SK-N-SH treated with all-trans-retinoic acid at 6 μM for 48 hours (cell line): ENCODE results near the gene FAM161A.

Experiments used
- ATAC-seq: fragments of 200-7000 bp; cut with Tn5 transposase; 3 replicates; pipeline ENCODE4 v1.9.1; 2020; ENCODE audit warnings: mild to moderate bottlenecking, moderate library complexity
- ARNTL ChIP-seq: fragments of 450-650 bp; formaldehyde crosslinking; IDR thresholded peaks from 2 replicates; pipeline ENCODE4 v1.5.0; 2020; ENCODE audit warnings: low read depth, mild to moderate bottlenecking, moderate library complexity, borderline replicate concordance
- CSDC2 ChIP-seq: fragments of 250-450 bp; sonication (Bioruptor Pico); IDR thresholded peaks from 2 replicates; pipeline ENCODE4 v1.5.0; 2020; ENCODE audit warnings: mild to moderate bottlenecking, moderate library complexity
- ISL1 ChIP-seq: fragments of 250-450 bp; sonication (Bioruptor Pico); IDR thresholded peaks from 2 replicates; pipeline ENCODE4 v2.1.2; 2022; ENCODE audit warnings: mild to moderate bottlenecking, moderate library complexity
- POU6F1 ChIP-seq: fragments of 250-450 bp; sonication (Bioruptor Pico); IDR thresholded peaks from 2 replicates; pipeline ENCODE4 v1.8.0; 2021; ENCODE audit warnings: low read depth, mild to moderate bottlenecking, moderate library complexity, borderline replicate concordance
- PPARA ChIP-seq: fragments of 250-450 bp; sonication (Bioruptor Pico); IDR thresholded peaks from 2 replicates; pipeline ENCODE4 v1.5.0; 2020; ENCODE audit warnings: mild to moderate bottlenecking, borderline replicate concordance
- RARB ChIP-seq: fragments of 250-450 bp; sonication (Bioruptor Pico); IDR thresholded peaks from 2 replicates; pipeline ENCODE4 v1.8.0; 2021; ENCODE audit warnings: mild to moderate bottlenecking, moderate library complexity
- SNAI2 ChIP-seq: fragments of 250-450 bp; sonication (Bioruptor Pico); IDR thresholded peaks from 2 replicates; pipeline ENCODE4 v1.5.0; 2020; ENCODE audit warnings: mild to moderate bottlenecking, moderate library complexity
- TCF4 ChIP-seq: fragments of 250-450 bp; sonication (Bioruptor Pico); IDR thresholded peaks from 2 replicates; pipeline ENCODE4 v1.8.0; 2021; ENCODE audit warnings: mild to moderate bottlenecking, moderate library complexity, borderline replicate concordance
- ZC3H10 ChIP-seq: fragments of 250-450 bp; sonication (Bioruptor Pico); IDR thresholded peaks from 2 replicates; pipeline ENCODE4 v1.5.1; 2021; ENCODE audit warnings: mild to moderate bottlenecking, moderate library complexity
- ZFP3 ChIP-seq: fragments of 250-450 bp; sonication (Bioruptor Pico); IDR thresholded peaks from 2 replicates; pipeline ENCODE4 v1.5.0; 2020; ENCODE audit warnings: mild to moderate bottlenecking, moderate library complexity
- ZNF565 ChIP-seq: fragments of 450-650 bp; formaldehyde crosslinking; conservative IDR thresholded peaks from 2 replicates; pipeline ENCODE4 v1.5.0; 2020; ENCODE audit warnings: low read depth, mild to moderate bottlenecking, moderate library complexity
- ZNF70 ChIP-seq: fragments of 450-650 bp; formaldehyde crosslinking; IDR thresholded peaks from 2 replicates; pipeline ENCODE4 v1.5.0; 2020; ENCODE audit warnings: mild to moderate bottlenecking, moderate library complexity
- TF ChIP-seq, protein P1 (sequence below): fragments of 250-450 bp; sonication (Bioruptor Pico); IDR thresholded peaks from 2 replicates; pipeline ENCODE4 v1.5.1; 2021; ENCODE audit warnings: mild to moderate bottlenecking, moderate library complexity
- TF ChIP-seq, protein P2 (sequence below): fragments of 250-450 bp; sonication (Bioruptor Pico); IDR thresholded peaks from 2 replicates; pipeline ENCODE4 v1.8.0; 2020; ENCODE audit warnings: mild to moderate bottlenecking, moderate library complexity, borderline replicate concordance
- TF ChIP-seq, protein P3 (sequence below): fragments of 250-450 bp; sonication (Bioruptor Pico); IDR thresholded peaks from 2 replicates; pipeline ENCODE4 v1.5.0; 2020; ENCODE audit warnings: mild to moderate bottlenecking, moderate library complexity

Gene FAM161A, protein sequence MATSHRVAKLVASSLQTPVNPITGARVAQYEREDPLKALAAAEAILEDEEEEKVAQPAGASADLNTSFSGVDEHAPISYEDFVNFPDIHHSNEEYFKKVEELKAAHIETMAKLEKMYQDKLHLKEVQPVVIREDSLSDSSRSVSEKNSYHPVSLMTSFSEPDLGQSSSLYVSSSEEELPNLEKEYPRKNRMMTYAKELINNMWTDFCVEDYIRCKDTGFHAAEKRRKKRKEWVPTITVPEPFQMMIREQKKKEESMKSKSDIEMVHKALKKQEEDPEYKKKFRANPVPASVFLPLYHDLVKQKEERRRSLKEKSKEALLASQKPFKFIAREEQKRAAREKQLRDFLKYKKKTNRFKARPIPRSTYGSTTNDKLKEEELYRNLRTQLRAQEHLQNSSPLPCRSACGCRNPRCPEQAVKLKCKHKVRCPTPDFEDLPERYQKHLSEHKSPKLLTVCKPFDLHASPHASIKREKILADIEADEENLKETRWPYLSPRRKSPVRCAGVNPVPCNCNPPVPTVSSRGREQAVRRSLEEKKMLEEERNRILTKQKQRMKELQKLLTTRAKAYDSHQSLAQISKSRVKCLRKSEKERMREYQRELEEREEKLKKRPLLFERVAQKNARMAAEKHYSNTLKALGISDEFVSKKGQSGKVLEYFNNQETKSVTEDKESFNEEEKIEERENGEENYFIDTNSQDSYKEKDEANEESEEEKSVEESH

DNA sequence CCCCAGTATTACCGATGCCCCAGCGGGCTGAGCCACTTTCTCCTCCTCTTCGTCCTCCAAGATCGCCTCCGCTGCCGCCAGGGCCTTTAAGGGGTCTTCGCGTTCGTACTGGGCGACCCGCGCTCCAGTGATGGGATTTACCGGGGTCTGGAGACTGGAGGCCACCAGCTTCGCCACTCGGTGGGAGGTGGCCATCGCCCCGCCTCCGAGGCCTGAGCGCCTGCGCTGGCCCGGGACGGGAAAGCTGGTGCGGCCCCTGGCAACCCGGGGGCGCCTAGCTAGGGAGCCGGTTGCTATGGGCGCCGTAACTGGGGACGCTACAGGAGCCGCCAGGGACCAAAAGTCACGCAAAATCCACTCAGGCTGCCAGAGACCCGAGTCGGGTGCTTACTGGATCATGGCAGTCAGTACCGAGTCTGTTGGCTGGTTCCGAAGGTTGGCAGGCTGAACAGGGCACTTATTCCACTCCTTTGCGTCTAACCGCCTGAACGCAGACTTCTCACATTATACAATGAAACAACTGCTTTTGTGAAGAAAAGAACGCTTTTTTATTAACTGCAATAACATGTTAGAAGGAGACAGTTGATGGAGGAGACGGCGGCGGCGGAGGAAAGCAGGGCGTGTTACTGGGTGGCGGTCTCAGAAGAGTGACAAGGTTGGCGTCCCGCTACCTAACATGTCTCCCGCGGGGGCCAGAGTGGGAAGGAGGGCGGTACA lies at the start of gene FAM161A:
FAM161A (minus strand) TSS at position 214 of the 717 bp plus-strand sequence; CDS start at position 195, 19 bp downstream.
- ATAC-seq: peak; percentile 91
- no peak for TF ChIP-seq CSDC2
- peak; percentile 80 for TF ChIP-seq ZNF70 (CRISPR knock-in tag)

- TF ChIP-seq, protein P1, sequence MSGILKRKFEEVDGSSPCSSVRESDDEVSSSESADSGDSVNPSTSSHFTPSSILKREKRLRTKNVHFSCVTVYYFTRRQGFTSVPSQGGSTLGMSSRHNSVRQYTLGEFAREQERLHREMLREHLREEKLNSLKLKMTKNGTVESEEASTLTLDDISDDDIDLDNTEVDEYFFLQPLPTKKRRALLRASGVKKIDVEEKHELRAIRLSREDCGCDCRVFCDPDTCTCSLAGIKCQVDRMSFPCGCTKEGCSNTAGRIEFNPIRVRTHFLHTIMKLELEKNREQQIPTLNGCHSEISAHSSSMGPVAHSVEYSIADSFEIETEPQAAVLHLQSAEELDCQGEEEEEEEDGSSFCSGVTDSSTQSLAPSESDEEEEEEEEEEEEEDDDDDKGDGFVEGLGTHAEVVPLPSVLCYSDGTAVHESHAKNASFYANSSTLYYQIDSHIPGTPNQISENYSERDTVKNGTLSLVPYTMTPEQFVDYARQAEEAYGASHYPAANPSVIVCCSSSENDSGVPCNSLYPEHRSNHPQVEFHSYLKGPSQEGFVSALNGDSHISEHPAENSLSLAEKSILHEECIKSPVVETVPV (CRISPR knock-in tag): no peak
- TF ChIP-seq POU6F1 (CRISPR knock-in tag): no peak
- no peak for TF ChIP-seq RARB
- ATAC-seq: no peak
Observed at GRCh38 chr2:61900281-61900680, 46.4 kb upstream of the FAM161A start.

- peak; percentile 79 for ATAC-seq
- TF ChIP-seq, protein P2, sequence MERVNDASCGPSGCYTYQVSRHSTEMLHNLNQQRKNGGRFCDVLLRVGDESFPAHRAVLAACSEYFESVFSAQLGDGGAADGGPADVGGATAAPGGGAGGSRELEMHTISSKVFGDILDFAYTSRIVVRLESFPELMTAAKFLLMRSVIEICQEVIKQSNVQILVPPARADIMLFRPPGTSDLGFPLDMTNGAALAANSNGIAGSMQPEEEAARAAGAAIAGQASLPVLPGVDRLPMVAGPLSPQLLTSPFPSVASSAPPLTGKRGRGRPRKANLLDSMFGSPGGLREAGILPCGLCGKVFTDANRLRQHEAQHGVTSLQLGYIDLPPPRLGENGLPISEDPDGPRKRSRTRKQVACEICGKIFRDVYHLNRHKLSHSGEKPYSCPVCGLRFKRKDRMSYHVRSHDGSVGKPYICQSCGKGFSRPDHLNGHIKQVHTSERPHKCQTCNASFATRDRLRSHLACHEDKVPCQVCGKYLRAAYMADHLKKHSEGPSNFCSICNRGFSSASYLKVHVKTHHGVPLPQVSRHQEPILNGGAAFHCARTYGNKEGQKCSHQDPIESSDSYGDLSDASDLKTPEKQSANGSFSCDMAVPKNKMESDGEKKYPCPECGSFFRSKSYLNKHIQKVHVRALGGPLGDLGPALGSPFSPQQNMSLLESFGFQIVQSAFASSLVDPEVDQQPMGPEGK (CRISPR knock-in tag): no peak
- TF ChIP-seq ZNF70 (CRISPR knock-in tag) (no peak), ZC3H10 (no peak), ZFP3 (no peak), ARNTL (CRISPR knock-in tag) (no peak), TCF4 (no peak), ZNF565 (CRISPR knock-in tag) (no peak), POU6F1 (CRISPR knock-in tag) (no peak), SNAI2 (CRISPR knock-in tag) (no peak), PPARA (CRISPR knock-in tag) (no peak), ISL1 (no peak), CSDC2 (no peak)
- TF ChIP-seq, protein P1 (CRISPR knock-in tag): no peak
- TF ChIP-seq, protein P3, sequence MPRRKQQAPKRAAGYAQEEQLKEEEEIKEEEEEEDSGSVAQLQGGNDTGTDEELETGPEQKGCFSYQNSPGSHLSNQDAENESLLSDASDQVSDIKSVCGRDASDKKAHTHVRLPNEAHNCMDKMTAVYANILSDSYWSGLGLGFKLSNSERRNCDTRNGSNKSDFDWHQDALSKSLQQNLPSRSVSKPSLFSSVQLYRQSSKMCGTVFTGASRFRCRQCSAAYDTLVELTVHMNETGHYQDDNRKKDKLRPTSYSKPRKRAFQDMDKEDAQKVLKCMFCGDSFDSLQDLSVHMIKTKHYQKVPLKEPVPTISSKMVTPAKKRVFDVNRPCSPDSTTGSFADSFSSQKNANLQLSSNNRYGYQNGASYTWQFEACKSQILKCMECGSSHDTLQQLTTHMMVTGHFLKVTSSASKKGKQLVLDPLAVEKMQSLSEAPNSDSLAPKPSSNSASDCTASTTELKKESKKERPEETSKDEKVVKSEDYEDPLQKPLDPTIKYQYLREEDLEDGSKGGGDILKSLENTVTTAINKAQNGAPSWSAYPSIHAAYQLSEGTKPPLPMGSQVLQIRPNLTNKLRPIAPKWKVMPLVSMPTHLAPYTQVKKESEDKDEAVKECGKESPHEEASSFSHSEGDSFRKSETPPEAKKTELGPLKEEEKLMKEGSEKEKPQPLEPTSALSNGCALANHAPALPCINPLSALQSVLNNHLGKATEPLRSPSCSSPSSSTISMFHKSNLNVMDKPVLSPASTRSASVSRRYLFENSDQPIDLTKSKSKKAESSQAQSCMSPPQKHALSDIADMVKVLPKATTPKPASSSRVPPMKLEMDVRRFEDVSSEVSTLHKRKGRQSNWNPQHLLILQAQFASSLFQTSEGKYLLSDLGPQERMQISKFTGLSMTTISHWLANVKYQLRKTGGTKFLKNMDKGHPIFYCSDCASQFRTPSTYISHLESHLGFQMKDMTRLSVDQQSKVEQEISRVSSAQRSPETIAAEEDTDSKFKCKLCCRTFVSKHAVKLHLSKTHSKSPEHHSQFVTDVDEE (CRISPR knock-in tag): no peak
Observed at GRCh38 chr2:61898810-61899209, 45.0 kb upstream of the FAM161A start.
